SH-SY5Y (cell line): ENCODE data around the gene SLC10A2.

ENCODE experiments used
- GATA2 ChIP-seq: IDR thresholded peaks from 2 replicates; pipeline ENCODE4 v1.6.1; 2011; ENCODE audit warnings: mild to moderate bottlenecking, low read depth, low read length
- GATA3 ChIP-seq: IDR thresholded peaks from 2 replicates; pipeline ENCODE4 v1.6.1; 2011; ENCODE audit warnings: low read depth, mild to moderate bottlenecking, low read length, moderate library complexity

GRCh38 chr13:103018556-103018955 is 47.7 kb downstream of the SLC10A2 start:
- TF ChIP-seq GATA3 (no peak), GATA2 (no peak)
